ENCODE measurements around the gene NDUFA1.
"Not testable (repeated sequence)": the region's sequence is repeated elsewhere in the genome, so short reads cannot be mapped to it uniquely, and the experiment has no call there.

Gene NDUFA1

DNA sequence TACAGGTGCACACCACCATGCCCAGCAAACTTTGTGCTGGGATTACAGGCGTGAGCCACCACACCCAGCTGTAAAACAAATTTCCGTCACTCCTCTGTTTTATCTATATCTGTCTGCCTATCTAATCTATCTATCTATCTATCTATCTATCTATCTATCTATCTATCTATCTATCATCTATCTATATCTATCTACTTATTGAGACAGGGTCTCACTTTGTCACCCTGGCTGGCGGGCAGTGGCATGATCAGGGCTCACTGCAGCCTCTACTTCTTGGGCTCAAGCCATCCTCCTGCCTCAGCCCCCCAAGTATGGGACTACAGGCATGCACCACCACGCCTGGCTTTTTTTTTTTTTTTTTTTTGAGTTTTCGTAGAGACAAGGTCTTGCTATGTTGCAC lies 44.7 kb downstream of the NDUFA1 start:
- no peak for DNase-seq

DNA sequence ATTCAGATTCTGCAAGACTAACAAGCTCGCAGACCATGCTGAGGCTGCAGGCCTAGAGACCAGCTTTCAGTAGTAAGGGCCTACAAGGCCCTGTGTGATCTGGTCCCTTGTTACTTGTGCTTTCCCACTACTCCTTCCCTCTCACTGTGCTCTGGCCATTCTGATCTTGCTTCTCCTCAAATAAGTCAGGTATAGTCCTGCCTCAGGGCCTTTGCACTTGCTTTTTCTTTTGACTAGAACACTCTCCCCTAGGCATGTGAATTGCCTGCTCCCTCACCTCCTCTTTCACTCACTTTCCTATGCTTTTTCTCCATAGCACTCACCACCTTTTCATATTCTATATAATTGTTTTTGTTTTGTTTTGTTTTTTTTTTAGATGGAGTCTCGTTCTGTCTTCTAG lies 46.2 kb downstream of the NDUFA1 start:
- DNase-seq, result no peak

DNA sequence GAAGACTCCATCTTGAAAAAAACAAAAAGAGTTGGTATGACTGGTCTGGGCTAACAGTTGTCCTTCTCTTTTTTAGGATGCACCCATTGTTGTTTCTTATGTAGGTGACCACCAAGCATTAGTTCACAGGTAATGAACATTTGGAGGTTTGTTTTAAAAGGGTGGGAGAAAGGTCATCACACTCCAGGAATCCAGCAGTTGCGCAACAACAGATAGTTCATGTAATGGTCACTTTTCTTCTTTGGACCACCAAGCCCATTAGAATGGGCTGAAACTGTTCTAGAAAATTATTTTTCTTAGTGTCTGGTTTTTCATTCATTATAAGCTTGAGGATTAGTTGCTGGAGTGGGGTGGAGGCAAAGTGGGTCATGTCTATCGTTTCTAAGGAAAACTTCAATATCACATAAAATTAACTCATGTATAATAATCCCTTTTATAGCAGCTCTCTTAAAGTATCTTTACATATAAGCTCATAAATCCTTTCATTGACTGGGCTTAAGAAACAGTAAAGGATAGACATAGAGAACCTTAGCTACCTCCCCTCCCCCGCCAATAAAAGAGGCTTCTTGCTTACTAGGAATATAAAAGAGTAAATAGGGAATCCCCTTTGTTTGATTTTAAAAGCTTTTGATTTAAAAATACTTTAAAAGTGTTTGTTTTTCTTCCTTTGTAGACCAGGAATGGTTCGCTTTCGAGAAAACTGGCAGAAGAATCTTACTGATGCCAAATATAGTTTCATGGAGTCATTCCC lies 48.4 kb downstream of the NDUFA1 start:
- DNase-seq, result no peak

DNA sequence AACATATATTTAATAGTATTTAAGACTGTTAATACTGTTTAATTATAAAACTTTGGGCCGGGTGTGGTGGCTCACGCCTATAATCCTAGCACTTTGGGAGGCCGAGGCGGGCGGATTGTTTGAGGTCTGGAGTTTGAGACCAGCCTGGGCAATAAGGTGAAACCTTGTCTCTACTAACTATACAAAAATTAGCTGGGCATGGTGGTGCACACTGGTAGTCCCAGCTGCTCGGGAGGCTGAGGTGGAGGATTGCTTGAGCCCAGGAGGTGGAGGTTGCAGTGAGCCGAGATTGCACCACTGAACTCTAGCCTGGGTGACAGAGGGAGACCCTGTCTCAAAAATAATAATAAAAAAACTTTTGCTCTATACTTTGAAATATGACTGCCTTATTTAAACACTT lies 50.8 kb downstream of the NDUFA1 start:
- not testable (repeated sequence) for DNase-seq

Measured in left hindlimb (tissue), 1 donor.